Suprapubic skin (tissue), 4 donors: ENCODE results near the gene RANBP3L.

Experiments used
- EP300 ChIP-seq: sonication (generic); formaldehyde crosslinking; IDR thresholded peaks from one replicate; pipeline ENCODE4 v1.6.1; 2017; ENCODE audit warnings: antibody characterized with exemption
- POLR2A ChIP-seq, 2 donors: fragments of 450-650 bp; IDR thresholded peaks; one replicate each; pipeline ENCODE4 v1.6.1; 2017; ENCODE audit warnings: antibody characterized with exemption in 2 of 2, mild to moderate bottlenecking in 2 of 2, moderate library complexity in 2 of 2
- POLR2AphosphoS5 ChIP-seq, 3 donors: sonication (generic); formaldehyde crosslinking; IDR thresholded peaks; one replicate each; pipeline ENCODE4 v1.6.1; 2017; ENCODE audit warnings: antibody characterized with exemption in 3 of 3
- TF ChIP-seq, protein P1 (sequence below), 2 donors: fragments of 200-600 bp in 1 of 2; fragments of 450-650 bp in 1 of 2; sonication (generic) in 1 of 2; IDR thresholded peaks; one replicate each; pipeline ENCODE4 v1.5.1; 2016 to 2019; ENCODE audit warnings: antibody characterized with exemption in 2 of 2, mild to moderate bottlenecking in 1 of 2, moderate library complexity in 1 of 2

DNA sequence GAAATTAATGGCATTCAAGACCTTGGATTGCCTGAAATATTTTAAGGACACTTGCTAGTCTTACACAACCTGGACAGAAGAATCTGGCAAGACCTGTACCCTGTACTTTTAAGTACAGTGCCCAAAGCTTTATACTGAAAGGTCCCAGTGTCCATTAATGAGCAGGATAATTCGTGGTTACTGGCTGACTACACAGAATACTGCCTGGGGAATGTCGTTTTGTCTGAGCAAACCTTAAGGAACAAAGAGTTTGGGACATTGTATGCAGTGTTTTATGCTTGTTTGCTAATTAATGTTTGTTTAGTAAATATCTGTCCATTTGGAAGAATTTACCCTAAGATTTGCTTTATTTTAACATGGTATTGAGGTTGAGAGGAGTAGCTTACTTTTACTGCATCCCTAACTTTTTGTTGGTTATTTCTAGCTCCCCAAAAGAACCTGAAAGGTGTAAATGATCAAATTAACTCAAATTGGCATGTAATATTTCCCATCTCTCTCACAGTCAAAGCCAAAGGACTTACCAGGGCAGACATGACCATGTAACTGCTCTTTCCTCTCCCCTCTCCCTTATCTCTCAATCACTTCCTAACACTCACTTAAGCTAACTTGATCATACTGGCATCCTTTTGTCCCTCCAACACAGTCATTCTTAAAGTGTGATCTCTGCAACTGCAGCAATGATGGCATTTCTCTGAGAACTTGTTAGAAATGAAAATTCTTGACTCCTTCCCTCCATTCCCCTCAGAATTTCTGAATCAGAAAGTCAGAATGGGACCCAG lies 15.7 kb downstream of the RANBP3L start:
- TF ChIP-seq, protein P1, sequence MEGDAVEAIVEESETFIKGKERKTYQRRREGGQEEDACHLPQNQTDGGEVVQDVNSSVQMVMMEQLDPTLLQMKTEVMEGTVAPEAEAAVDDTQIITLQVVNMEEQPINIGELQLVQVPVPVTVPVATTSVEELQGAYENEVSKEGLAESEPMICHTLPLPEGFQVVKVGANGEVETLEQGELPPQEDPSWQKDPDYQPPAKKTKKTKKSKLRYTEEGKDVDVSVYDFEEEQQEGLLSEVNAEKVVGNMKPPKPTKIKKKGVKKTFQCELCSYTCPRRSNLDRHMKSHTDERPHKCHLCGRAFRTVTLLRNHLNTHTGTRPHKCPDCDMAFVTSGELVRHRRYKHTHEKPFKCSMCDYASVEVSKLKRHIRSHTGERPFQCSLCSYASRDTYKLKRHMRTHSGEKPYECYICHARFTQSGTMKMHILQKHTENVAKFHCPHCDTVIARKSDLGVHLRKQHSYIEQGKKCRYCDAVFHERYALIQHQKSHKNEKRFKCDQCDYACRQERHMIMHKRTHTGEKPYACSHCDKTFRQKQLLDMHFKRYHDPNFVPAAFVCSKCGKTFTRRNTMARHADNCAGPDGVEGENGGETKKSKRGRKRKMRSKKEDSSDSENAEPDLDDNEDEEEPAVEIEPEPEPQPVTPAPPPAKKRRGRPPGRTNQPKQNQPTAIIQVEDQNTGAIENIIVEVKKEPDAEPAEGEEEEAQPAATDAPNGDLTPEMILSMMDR (IDR thresholded peaks at IDR 0.05), result no peak
- TF ChIP-seq POLR2A (IDR thresholded peaks at IDR 0.05) (no peak), POLR2AphosphoS5 (IDR thresholded peaks at IDR 0.05) (no peak), EP300 (no peak)
